HCT116 (cell line): ENCODE measurements around the gene UNC80.

Experiments
- EZH2 ChIP-seq: fragments of 200-600 bp; sonication (generic); IDR thresholded peaks from 2 replicates; pipeline ENCODE4 v1.6.1; 2017; ENCODE audit warnings: antibody characterized with exemption, mixed run types
- EZH2phosphoT487 ChIP-seq: fragments of 200-600 bp; IDR thresholded peaks from 2 replicates; pipeline ENCODE4 v1.6.1; 2018; ENCODE audit warnings: antibody characterized with exemption, borderline replicate concordance
- POLR2A ChIP-seq: IDR thresholded peaks from 2 replicates; pipeline ENCODE4 v1.7.0; 2011; ENCODE audit warnings: borderline replicate concordance; ENCODE audit not compliant: insufficient read depth, insufficient read length; ENCODE audit errors: extremely low read depth
- POLR2AphosphoS5 ChIP-seq: IDR thresholded peaks from 2 replicates; pipeline ENCODE4 v1.6.1; 2011; ENCODE audit warnings: mild to moderate bottlenecking, low read depth, low read length, moderate library complexity
- RAD21 ChIP-seq: IDR thresholded peaks from 2 replicates; pipeline ENCODE4 v1.6.1; 2012; ENCODE audit warnings: low read depth, mild to moderate bottlenecking
- TF ChIP-seq, protein P1 (sequence below), 3 experiments: fragments of 200-600 bp in 1 of 3; sonication (generic) in 1 of 3; IDR thresholded peaks in 2 of 3; conservative IDR thresholded peaks in 1 of 3; 2 replicates each; pipeline ENCODE4 v1.5.1; 2012 to 2017; ENCODE audit warnings: low read depth in 2 of 3, low read length in 2 of 3, antibody characterized with exemption in 1 of 3, borderline replicate concordance in 1 of 3, control low read depth in 1 of 3, mild to moderate bottlenecking in 1 of 3, mixed read lengths in 1 of 3, mixed run types in 1 of 3, moderate library complexity in 1 of 3; ENCODE audit not compliant: insufficient read depth in 1 of 3
- TF ChIP-seq, protein P2 (sequence below): IDR thresholded peaks from 2 replicates; pipeline ENCODE4 v1.6.1; 2012; ENCODE audit warnings: low read depth
- TF ChIP-seq, protein P3 (sequence below): IDR thresholded peaks from 2 replicates; pipeline ENCODE4 v1.6.1; 2011; ENCODE audit warnings: mild to moderate bottlenecking, low read length, moderate library complexity; ENCODE audit not compliant: insufficient replicate concordance; ENCODE audit errors: extremely low read depth

DNA sequence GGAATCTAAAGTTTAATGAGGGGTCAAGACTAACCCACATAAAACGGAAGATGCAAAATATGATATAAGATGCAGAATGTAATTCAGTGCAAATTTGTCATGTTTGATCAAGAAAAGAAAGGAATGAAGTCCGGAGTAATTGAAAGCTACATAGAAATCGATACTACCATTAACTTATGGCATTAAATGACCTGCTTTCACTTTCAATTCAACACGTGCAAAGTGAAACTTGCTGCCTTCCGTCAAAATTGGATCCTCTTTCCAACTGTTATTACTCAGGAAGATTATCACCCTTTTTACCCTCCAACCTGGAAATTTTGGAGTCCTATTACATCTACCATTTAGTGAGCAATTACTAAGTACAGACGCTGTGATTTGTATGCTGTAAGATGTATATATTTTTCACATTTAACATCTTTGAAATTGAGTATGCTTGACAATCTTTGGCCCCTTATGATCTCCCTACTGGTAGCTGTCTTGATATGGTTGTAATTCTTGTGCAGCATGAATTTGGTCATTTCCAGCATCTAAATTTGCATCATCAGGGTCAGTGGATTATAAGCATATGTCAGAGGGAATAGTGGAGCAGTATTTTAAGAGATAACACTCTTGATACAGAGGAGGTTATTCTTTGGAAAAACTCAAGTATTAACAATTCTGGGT is 18.6 kb downstream of the UNC80 start:
- TF ChIP-seq, protein P1, sequence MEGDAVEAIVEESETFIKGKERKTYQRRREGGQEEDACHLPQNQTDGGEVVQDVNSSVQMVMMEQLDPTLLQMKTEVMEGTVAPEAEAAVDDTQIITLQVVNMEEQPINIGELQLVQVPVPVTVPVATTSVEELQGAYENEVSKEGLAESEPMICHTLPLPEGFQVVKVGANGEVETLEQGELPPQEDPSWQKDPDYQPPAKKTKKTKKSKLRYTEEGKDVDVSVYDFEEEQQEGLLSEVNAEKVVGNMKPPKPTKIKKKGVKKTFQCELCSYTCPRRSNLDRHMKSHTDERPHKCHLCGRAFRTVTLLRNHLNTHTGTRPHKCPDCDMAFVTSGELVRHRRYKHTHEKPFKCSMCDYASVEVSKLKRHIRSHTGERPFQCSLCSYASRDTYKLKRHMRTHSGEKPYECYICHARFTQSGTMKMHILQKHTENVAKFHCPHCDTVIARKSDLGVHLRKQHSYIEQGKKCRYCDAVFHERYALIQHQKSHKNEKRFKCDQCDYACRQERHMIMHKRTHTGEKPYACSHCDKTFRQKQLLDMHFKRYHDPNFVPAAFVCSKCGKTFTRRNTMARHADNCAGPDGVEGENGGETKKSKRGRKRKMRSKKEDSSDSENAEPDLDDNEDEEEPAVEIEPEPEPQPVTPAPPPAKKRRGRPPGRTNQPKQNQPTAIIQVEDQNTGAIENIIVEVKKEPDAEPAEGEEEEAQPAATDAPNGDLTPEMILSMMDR (IDR thresholded peaks at IDR 0.05 in 2 of 3, conservative IDR thresholded peaks at IDR 0.05 in 1 of 3; ENCODE audit: borderline replicate concordance in 1 of 3, insufficient read depth in 1 of 3, low read depth in 2 of 3, low read length in 2 of 3) = no peak
- TF ChIP-seq POLR2AphosphoS5 = no peak
- TF ChIP-seq EZH2 = no peak
- TF ChIP-seq EZH2phosphoT487 = no peak
- TF ChIP-seq, protein P2, sequence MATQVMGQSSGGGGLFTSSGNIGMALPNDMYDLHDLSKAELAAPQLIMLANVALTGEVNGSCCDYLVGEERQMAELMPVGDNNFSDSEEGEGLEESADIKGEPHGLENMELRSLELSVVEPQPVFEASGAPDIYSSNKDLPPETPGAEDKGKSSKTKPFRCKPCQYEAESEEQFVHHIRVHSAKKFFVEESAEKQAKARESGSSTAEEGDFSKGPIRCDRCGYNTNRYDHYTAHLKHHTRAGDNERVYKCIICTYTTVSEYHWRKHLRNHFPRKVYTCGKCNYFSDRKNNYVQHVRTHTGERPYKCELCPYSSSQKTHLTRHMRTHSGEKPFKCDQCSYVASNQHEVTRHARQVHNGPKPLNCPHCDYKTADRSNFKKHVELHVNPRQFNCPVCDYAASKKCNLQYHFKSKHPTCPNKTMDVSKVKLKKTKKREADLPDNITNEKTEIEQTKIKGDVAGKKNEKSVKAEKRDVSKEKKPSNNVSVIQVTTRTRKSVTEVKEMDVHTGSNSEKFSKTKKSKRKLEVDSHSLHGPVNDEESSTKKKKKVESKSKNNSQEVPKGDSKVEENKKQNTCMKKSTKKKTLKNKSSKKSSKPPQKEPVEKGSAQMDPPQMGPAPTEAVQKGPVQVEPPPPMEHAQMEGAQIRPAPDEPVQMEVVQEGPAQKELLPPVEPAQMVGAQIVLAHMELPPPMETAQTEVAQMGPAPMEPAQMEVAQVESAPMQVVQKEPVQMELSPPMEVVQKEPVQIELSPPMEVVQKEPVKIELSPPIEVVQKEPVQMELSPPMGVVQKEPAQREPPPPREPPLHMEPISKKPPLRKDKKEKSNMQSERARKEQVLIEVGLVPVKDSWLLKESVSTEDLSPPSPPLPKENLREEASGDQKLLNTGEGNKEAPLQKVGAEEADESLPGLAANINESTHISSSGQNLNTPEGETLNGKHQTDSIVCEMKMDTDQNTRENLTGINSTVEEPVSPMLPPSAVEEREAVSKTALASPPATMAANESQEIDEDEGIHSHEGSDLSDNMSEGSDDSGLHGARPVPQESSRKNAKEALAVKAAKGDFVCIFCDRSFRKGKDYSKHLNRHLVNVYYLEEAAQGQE = no peak
- TF ChIP-seq POLR2A = no peak
- no peak for TF ChIP-seq RAD21
- TF ChIP-seq, protein P3, sequence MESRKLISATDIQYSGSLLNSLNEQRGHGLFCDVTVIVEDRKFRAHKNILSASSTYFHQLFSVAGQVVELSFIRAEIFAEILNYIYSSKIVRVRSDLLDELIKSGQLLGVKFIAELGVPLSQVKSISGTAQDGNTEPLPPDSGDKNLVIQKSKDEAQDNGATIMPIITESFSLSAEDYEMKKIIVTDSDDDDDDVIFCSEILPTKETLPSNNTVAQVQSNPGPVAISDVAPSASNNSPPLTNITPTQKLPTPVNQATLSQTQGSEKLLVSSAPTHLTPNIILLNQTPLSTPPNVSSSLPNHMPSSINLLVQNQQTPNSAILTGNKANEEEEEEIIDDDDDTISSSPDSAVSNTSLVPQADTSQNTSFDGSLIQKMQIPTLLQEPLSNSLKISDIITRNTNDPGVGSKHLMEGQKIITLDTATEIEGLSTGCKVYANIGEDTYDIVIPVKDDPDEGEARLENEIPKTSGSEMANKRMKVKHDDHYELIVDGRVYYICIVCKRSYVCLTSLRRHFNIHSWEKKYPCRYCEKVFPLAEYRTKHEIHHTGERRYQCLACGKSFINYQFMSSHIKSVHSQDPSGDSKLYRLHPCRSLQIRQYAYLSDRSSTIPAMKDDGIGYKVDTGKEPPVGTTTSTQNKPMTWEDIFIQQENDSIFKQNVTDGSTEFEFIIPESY = no peak
